GM23338 (cell line): ENCODE measurements around the gene HOXC9. TPM values are rescaled to one million over a fixed set of nuclear protein-coding genes. Genes with fewer than 3 reads are reported as not detected.

Experiments used
- ATAC-seq: fragments of 200-7000 bp; cut with Tn5 transposase; 3 replicates; pipeline ENCODE4 v1.9.1; 2020
- DNase-seq: peaks from one replicate; pipeline ENCODE4 v3.0.0-alpha.2; 2015; ENCODE audit warnings: low spot score
- H2AFZ ChIP-seq: fragments of 200-600 bp; sonication (generic); 2 replicates; pipeline ENCODE4 v1.8.0; 2016; ENCODE audit warnings: antibody characterized with exemption, mild to moderate bottlenecking, moderate library complexity
- H3F3A ChIP-seq: fragments of 200-600 bp; sonication (generic); replicated peaks from 2 replicates; pipeline ENCODE4 v1.8.0; 2017; ENCODE audit warnings: antibody characterized with exemption, mixed run types, low read depth
- H3K27ac ChIP-seq: fragments of 200-600 bp; sonication (generic); 2 replicates; pipeline ENCODE4 v1.6.1; 2016; ENCODE audit warnings: low read depth
- H3K27me3 ChIP-seq: fragments of 200-600 bp; sonication (generic); 2 replicates; pipeline ENCODE4 v1.8.0; 2016; ENCODE audit warnings: mild to moderate bottlenecking, mixed run types, moderate library complexity; ENCODE audit not compliant: insufficient read depth
- H3K36me3 ChIP-seq: fragments of 200-600 bp; sonication (generic); 2 replicates; pipeline ENCODE4 v1.8.0; 2016; ENCODE audit warnings: mild to moderate bottlenecking; ENCODE audit not compliant: insufficient read depth
- H3K4me1 ChIP-seq: fragments of 200-600 bp; sonication (generic); 2 replicates; pipeline ENCODE4 v1.8.0; 2016; ENCODE audit warnings: mild to moderate bottlenecking, moderate library complexity; ENCODE audit not compliant: insufficient read depth
- H3K4me2 ChIP-seq: fragments of 200-600 bp; sonication (generic); 2 replicates; pipeline ENCODE4 v1.7.1; 2017; ENCODE audit warnings: mixed run types
- H3K4me3 ChIP-seq: fragments of 200-600 bp; sonication (generic); 2 replicates; pipeline ENCODE4 v1.6.1; 2016; ENCODE audit warnings: mixed run types
- H3K79me2 ChIP-seq: fragments of 200-600 bp; sonication (generic); replicated peaks from 2 replicates; pipeline ENCODE4 v1.8.0; 2017; ENCODE audit warnings: mild to moderate bottlenecking; ENCODE audit not compliant: insufficient read depth
- H3K9me2 ChIP-seq: fragments of 200-600 bp; sonication (generic); 2 replicates; pipeline ENCODE4 v1.8.0; 2017; ENCODE audit not compliant: insufficient read depth
- H4K20me1 ChIP-seq: fragments of 200-600 bp; sonication (generic); replicated peaks from 2 replicates; pipeline ENCODE4 v1.8.0; 2017; ENCODE audit warnings: mild to moderate bottlenecking; ENCODE audit not compliant: insufficient read depth
- H3K27ac Mint-ChIP-seq: 2 replicates; pipeline ENCODE4 v1.8.0; 2020; ENCODE audit warnings: inconsistent platforms, mild to moderate bottlenecking, moderate library complexity, mixed read lengths
- H3K27me3 Mint-ChIP-seq: 3 replicates; pipeline ENCODE4 v1.8.0; 2022; ENCODE audit warnings: low read depth, mild to moderate bottlenecking, moderate library complexity, mixed read lengths, inconsistent platforms; ENCODE audit not compliant: insufficient read depth, poor library complexity
- H3K36me3 Mint-ChIP-seq: 3 replicates; pipeline ENCODE4 v1.8.0; 2021; ENCODE audit warnings: low read depth, mild to moderate bottlenecking, inconsistent platforms, moderate library complexity, mixed read lengths
- H3K4me1 Mint-ChIP-seq: 3 replicates; pipeline ENCODE4 v1.8.0; 2020; ENCODE audit warnings: mild to moderate bottlenecking, inconsistent platforms, mixed read lengths
- H3K4me3 Mint-ChIP-seq: 3 replicates; pipeline ENCODE4 v1.8.0; 2021; ENCODE audit warnings: moderate library complexity, mild to moderate bottlenecking, inconsistent platforms, mixed read lengths
- H3K9me3 Mint-ChIP-seq: 3 replicates; pipeline ENCODE4 v1.8.0; 2020; ENCODE audit warnings: moderate library complexity, mild to moderate bottlenecking, inconsistent platforms, mixed read lengths
- CTCF ChIP-seq, 2 experiments: fragments of 200-600 bp in 1 of 2; sonication (generic) in 1 of 2; conservative IDR thresholded peaks; 2 replicates each; pipeline versions ENCODE4 v1.5.1 to v1.6.1; 2016 to 2017; ENCODE audit warnings: antibody characterized with exemption in 2 of 2, low read depth in 2 of 2, mild to moderate bottlenecking in 2 of 2, moderate library complexity in 1 of 2
- EZH2 ChIP-seq: fragments of 200-600 bp; sonication (generic); IDR thresholded peaks from one replicate; pipeline ENCODE4 v1.8.0; 2017; ENCODE audit warnings: antibody characterized with exemption, mild to moderate bottlenecking, low read depth; ENCODE audit not compliant: unreplicated experiment
- EZH2phosphoT487 ChIP-seq: fragments of 200-600 bp; sonication (generic); IDR thresholded peaks from one replicate; pipeline ENCODE4 v1.8.1; 2018; ENCODE audit warnings: antibody characterized with exemption; ENCODE audit not compliant: unreplicated experiment
- JUNB ChIP-seq: IDR thresholded peaks from one replicate; pipeline ENCODE4 v1.6.1; 2016; ENCODE audit warnings: antibody characterized with exemption; ENCODE audit not compliant: unreplicated experiment
- NANOG ChIP-seq: IDR thresholded peaks from 2 replicates; pipeline ENCODE4 v1.6.1; 2016; ENCODE audit warnings: antibody characterized with exemption, borderline replicate concordance
- REST ChIP-seq: IDR thresholded peaks from one replicate; pipeline ENCODE4 v1.6.1; 2018; ENCODE audit warnings: antibody characterized with exemption; ENCODE audit not compliant: unreplicated experiment
- polyA plus RNA-seq: library from polyadenylated mRNA; unstranded; fragments of >200 nt; fragmentation: Nextera tagmentation; extraction: Ambion mirVana; gene quantifications from 2 replicates; pipeline ENCODE4 v1.2.1, GENCODE V29; 2016
- total RNA-seq: library from RNA; depleted of rRNA; stranded (reverse); fragments of >200 nt; shearing (Covaris generic); gene quantifications from 2 replicates; pipeline ENCODE4 v1.2.3, GENCODE V29; 2014

HOXC9 gene
- total and polyA plus RNA-seq, 2 experiments from 2014 or later, result not detected

DNA sequence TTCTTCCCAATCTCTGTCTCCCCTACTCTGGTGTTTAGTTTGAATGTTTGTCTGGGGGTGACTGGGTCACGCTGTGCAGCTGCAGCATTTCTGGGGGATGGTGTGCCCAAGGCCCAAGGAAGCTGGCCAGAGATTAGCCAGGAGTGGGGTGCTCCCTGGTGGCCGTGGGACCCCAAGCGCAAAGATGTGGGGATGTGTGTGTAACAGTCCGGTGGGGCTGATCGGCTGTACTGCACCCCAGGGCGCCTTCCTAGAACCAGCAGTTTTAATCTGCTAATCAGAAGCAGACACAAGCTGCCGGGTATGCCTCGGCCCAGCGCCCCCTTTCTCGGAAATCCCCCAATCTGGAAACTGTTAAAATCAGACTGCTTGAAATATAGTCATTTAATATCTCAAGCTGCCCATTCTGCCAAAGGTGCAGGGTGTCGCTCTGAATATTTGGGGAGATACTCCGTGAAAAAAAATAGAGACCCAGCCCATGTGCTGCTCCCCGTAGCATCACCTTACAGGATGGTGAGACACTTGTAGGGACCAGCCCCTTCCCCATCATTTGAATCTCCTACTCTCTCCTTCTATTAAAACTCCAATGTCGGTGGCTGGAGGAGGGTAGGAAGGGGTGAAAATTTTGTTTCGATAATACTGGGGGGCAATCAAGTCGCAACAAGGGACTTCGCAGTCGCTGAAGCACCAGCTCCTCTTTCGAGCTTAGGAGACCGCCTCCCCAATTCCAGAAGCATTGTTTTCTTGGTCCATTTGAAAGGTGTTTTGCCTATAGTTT is 4.3 kb downstream of the HOXC9 start:
- H3K36me3 Mint-ChIP-seq, result no peaks in the 10 kb centered on the region
- peaks cover 99% of the 10 kb centered on the region for H3K27me3 Mint-ChIP-seq
- no peak overlapping the region for H3K4me3 Mint-ChIP-seq
- ATAC-seq (no peak), DNase-seq (no peak)
- Histone ChIP-seq H3K4me3 (no peak overlapping the region), H3F3A (peaks cover 34% of the 10 kb centered on the region), H3K4me1 (peaks cover 11% of the 10 kb centered on the region), H3K9me2 (no peaks in the 10 kb centered on the region), H3K36me3 (no peaks in the 10 kb centered on the region), H3K79me2 (no peaks in the 10 kb centered on the region), H4K20me1 (peaks cover 33% of the 10 kb centered on the region), H2AFZ (no peak overlapping the region), H3K27ac (no peak overlapping the region), H3K27me3 (peaks cover 100% of the 10 kb centered on the region), H3K4me2 (no peak overlapping the region)
- H3K27ac Mint-ChIP-seq, result no peak overlapping the region
- H3K4me1 Mint-ChIP-seq, result peaks cover 11% of the 10 kb centered on the region
- TF ChIP-seq JUNB (no peak), REST (no peak), CTCF (conservative IDR thresholded peaks at IDR 0.05; ENCODE audit: low read depth in 2 of 2) (no peak; a peak in 1 of 4 replicates), EZH2 (peak; percentile 94)
- H3K9me3 Mint-ChIP-seq, result no peaks in the 10 kb centered on the region; the same call in 1 of the 3 replicates

- H3K27ac Mint-ChIP-seq, result no peak overlapping the region
- H3K36me3 ChIP-seq, result no peaks in the 10 kb centered on the region
- peaks cover 34% of the 10 kb centered on the region for H3F3A ChIP-seq
- DNase-seq (peak; percentile 76), ATAC-seq (peak; percentile 10)
- H3K4me1 ChIP-seq, result peaks cover 6% of the 10 kb centered on the region; the same call in 1 of the 2 replicates
- H4K20me1 ChIP-seq, result peaks cover 33% of the 10 kb centered on the region
- no peak overlapping the region for H3K27ac ChIP-seq
- H3K27me3 Mint-ChIP-seq, result peaks cover 99% of the 10 kb centered on the region
- H3K4me3 Mint-ChIP-seq, result no peak overlapping the region
- H3K4me3 ChIP-seq, result no peak overlapping the region
- H3K9me2 ChIP-seq, result no peaks in the 10 kb centered on the region
- H3K9me3 Mint-ChIP-seq, result no peaks in the 10 kb centered on the region; the same call in 1 of the 3 replicates
- H3K4me2 ChIP-seq, result 0 out of 2 replicates have a peak overlapping the region, but pooled peaks have one; percentile 26
- H2AFZ ChIP-seq, result no peak overlapping the region
- no peaks in the 10 kb centered on the region for H3K36me3 Mint-ChIP-seq
- peaks cover 17% of the 10 kb centered on the region for H3K4me1 Mint-ChIP-seq
- peaks cover 100% of the 10 kb centered on the region for H3K27me3 ChIP-seq
- TF ChIP-seq EZH2phosphoT487 (peak; percentile 19), NANOG (no peak), EZH2 (peak; percentile 95)
- H3K79me2 ChIP-seq, result no peaks in the 10 kb centered on the region
Observed at GRCh38 chr12:54004841-54005530, 5.0 kb downstream of the HOXC9 start.
